DND-41 (cell line): ENCODE measurements around the gene AMIGO2.

Experiments used
- ATAC-seq: fragments of 200-7000 bp; cut with Tn5 transposase; 3 replicates; pipeline ENCODE4 v1.9.1; 2021; ENCODE audit warnings: low read depth; ENCODE audit not compliant: insufficient read depth
- DNase-seq: peaks from one replicate; pipeline ENCODE4 v3.0.0-alpha.2; 2020
- H2AFZ ChIP-seq: 2 replicates; pipeline ENCODE4 v1.6.0; 2012; ENCODE audit warnings: low read depth, low read length
- H3K27ac ChIP-seq: 2 replicates; pipeline ENCODE4 v1.5.1; 2012; ENCODE audit warnings: low read length, inconsistent platforms
- H3K27me3 ChIP-seq: fragments of 200-600 bp; sonication (generic); 2 replicates; pipeline ENCODE4 v1.6.0; 2012; ENCODE audit warnings: low read length, mild to moderate bottlenecking, inconsistent platforms; ENCODE audit not compliant: insufficient read depth, poor library complexity
- H3K36me3 ChIP-seq: 2 replicates; pipeline ENCODE4 v1.5.1; 2012; ENCODE audit warnings: low read length, inconsistent platforms; ENCODE audit not compliant: insufficient read depth
- H3K4me1 ChIP-seq: 2 replicates; pipeline ENCODE4 v1.5.1; 2012; ENCODE audit warnings: mild to moderate bottlenecking, low read length; ENCODE audit not compliant: insufficient read depth
- H3K4me2 ChIP-seq: 2 replicates; pipeline ENCODE4 v1.6.0; 2012; ENCODE audit warnings: mild to moderate bottlenecking, moderate library complexity, low read length, inconsistent platforms; ENCODE audit not compliant: insufficient read depth
- H3K4me3 ChIP-seq, 2 experiments: fragments of 200-600 bp in 1 of 2; shearing (Covaris generic) in 1 of 2; 2 replicates each; pipeline ENCODE4 v1.5.1; 2012 to 2016; ENCODE audit warnings: inconsistent platforms in 2 of 2, low read length in 2 of 2, mild to moderate bottlenecking in 2 of 2, low read depth in 1 of 2, moderate library complexity in 1 of 2
- H3K79me2 ChIP-seq: 2 replicates; pipeline ENCODE4 v1.6.0; 2012; ENCODE audit warnings: low read length, inconsistent platforms; ENCODE audit not compliant: insufficient read depth
- H3K9ac ChIP-seq: 2 replicates; pipeline ENCODE4 v1.6.0; 2012; ENCODE audit warnings: low read depth, mild to moderate bottlenecking, inconsistent platforms, low read length, moderate library complexity
- H3K9me3 ChIP-seq: 2 replicates; pipeline ENCODE4 v1.5.1; 2012; ENCODE audit warnings: low read length, moderate library complexity, mild to moderate bottlenecking, inconsistent platforms; ENCODE audit not compliant: insufficient read depth, severe bottlenecking
- H4K20me1 ChIP-seq: 2 replicates; pipeline ENCODE4 v1.6.0; 2012; ENCODE audit warnings: low read length; ENCODE audit not compliant: insufficient read depth
- CTCF ChIP-seq: IDR thresholded peaks from 2 replicates; pipeline ENCODE4 v1.5.1; 2012; ENCODE audit warnings: borderline replicate concordance, low read length, moderate library complexity, mild to moderate bottlenecking; ENCODE audit not compliant: poor library complexity, severe bottlenecking; ENCODE audit errors: extremely low read depth
- EZH2 ChIP-seq: IDR thresholded peaks from 3 replicates; pipeline ENCODE4 v1.6.1; 2012; ENCODE audit warnings: borderline replicate concordance, low read depth, mild to moderate bottlenecking, moderate library complexity, low read length, inconsistent platforms; ENCODE audit not compliant: severe bottlenecking

Gene AMIGO2

GRCh38 chr12:47035484-47035883 is 44.3 kb downstream of the AMIGO2 start:
- H3K9ac ChIP-seq: no peak overlapping the region
- no peak overlapping the region for H2AFZ ChIP-seq
- no peak for DNase-seq

GRCh38 chr12:47034661-47035060 is 45.1 kb downstream of the AMIGO2 start:
- H3K27ac ChIP-seq: no peak overlapping the region

More at GRCh38 chr12:47035484-47035883, 44.3 kb downstream of the AMIGO2 start:
- no peak for ATAC-seq
- H3K4me1 ChIP-seq: no peaks in the 10 kb centered on the region
- no peak overlapping the region for H3K4me2 ChIP-seq
- no peak overlapping the region for H3K27ac ChIP-seq
- no peaks in the 10 kb centered on the region for H3K36me3 ChIP-seq
- no peaks in the 10 kb centered on the region for H3K27me3 ChIP-seq
- no peaks in the 10 kb centered on the region for H3K9me3 ChIP-seq
- TF ChIP-seq EZH2: no peak
- TF ChIP-seq CTCF: no peak
- no peaks in the 10 kb centered on the region for H3K79me2 ChIP-seq
- H3K4me3 ChIP-seq: no peak overlapping the region
- no peaks in the 10 kb centered on the region for H4K20me1 ChIP-seq

GRCh38 chr12:47033789-47034555 is 45.8 kb downstream of the AMIGO2 start:
- H3K4me2 ChIP-seq: no peak overlapping the region
- no peak overlapping the region for H3K27ac ChIP-seq
- no peaks in the 10 kb centered on the region for H3K9me3 ChIP-seq
- no peak overlapping the region for H2AFZ ChIP-seq
- H3K79me2 ChIP-seq: no peaks in the 10 kb centered on the region
- H3K4me1 ChIP-seq: no peaks in the 10 kb centered on the region
- DNase-seq (no peak), ATAC-seq (no peak)
- no peak overlapping the region for H3K9ac ChIP-seq
- H4K20me1 ChIP-seq: no peaks in the 10 kb centered on the region
- no peak overlapping the region for H3K4me3 ChIP-seq
- TF ChIP-seq CTCF: no peak
- TF ChIP-seq EZH2: no peak
- no peaks in the 10 kb centered on the region for H3K36me3 ChIP-seq
- H3K27me3 ChIP-seq: no peaks in the 10 kb centered on the region

More at GRCh38 chr12:47034661-47035060, 45.1 kb downstream of the AMIGO2 start:
- TF ChIP-seq EZH2: no peak
- no peak for TF ChIP-seq CTCF
- Histone ChIP-seq H3K9me3 (no peaks in the 10 kb centered on the region), H3K36me3 (no peaks in the 10 kb centered on the region), H3K4me3 (no peak overlapping the region), H3K79me2 (no peaks in the 10 kb centered on the region), H2AFZ (no peak overlapping the region), H3K4me2 (no peak overlapping the region), H4K20me1 (no peaks in the 10 kb centered on the region), H3K4me1 (no peaks in the 10 kb centered on the region), H3K9ac (no peak overlapping the region), H3K27me3 (no peaks in the 10 kb centered on the region)
- DNase-seq (no peak), ATAC-seq (no peak)
